HG02642 (cell line): ENCODE data around the gene RFX1.
"Not testable (repeated sequence)": the region's sequence is repeated elsewhere in the genome, so short reads cannot be mapped to it uniquely, and the experiment has no call there.

Experiments used
- ATAC-seq: cut with Tn5 transposase; IDR thresholded peaks from one replicate; pipeline ENCODE4 v1.9.1; 2021; ENCODE audit warnings: mild to moderate bottlenecking; ENCODE audit not compliant: unreplicated experiment, poor library complexity

RFX1 gene

DNA sequence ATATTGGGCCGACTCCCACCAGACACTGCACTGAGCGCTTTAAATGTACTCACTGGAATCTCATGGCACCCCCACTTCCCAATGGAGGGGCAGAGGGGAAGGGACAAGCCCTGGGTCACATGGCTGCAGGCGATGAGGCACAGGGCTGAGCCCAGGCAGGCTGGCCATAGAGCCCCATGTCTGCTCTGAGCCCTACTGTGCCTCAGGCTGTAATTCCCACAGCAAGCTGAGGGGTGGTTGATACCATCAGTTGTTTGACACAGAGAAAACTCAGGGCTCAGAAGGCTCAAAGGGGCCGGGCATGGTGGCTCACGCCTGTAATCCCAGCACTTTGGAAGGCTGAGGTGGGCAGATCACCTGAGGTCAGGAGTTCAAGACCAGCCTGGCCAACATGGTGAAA lies 25.1 kb downstream of the RFX1 start:
- ATAC-seq = no peak

GRCh38 chr19:13980340-13980739 lies 25.8 kb downstream of the RFX1 start:
- ATAC-seq = no peak

- ATAC-seq = no peak
These were observed 26.4 kb downstream of the RFX1 start for GRCh38 chr19:13979686-13980085.

- ATAC-seq = no peak
These were observed 26.9 kb downstream of the RFX1 start for GRCh38 chr19:13979244-13979615.

- no peak for ATAC-seq
These were observed 27.5 kb downstream of the RFX1 start for GRCh38 chr19:13978351-13979243.

DNA sequence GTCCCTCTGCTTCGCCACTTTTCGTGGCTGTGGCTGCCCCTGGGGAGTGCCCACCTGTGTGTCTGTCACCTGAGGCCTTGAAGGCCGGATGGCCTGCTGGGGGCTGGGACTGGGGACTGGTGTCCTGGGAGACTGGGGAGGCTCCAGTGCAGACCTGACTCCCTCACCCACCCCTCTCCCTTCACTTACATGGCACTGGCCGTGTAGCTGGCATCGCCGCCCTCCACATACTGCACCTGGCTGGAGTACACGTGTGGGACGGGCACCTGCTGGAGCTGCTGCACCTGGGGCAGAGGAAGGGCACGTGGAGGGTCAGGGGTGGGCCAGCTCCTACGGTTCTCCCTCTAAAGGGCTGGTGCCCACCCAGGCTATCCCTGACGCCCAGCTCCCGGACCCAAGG lies 28.3 kb downstream of the RFX1 start:
- no peak for ATAC-seq

- ATAC-seq = no peak
These were observed 29.7 kb downstream of the RFX1 start for GRCh38 chr19:13976446-13976845.

DNA sequence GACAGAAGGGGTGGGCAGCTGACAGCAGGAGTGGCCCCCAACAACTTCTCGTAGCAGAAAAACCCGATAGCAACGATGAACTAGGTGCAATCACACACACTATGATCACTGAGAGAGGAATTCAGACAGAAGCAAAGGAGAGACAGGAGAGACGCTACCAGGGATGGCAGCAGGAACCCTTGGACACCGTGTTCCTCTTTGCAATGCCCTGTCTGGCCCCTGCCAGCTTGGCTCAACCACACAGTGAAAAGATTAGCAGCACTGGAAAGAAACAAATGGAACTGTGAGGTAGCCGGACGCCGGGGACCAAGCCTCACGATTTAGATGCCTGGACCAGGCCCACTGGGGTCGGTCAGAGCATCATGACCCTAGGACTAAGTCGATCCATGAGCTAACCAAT lies 30.2 kb downstream of the RFX1 start:
- no peak for ATAC-seq

DNA sequence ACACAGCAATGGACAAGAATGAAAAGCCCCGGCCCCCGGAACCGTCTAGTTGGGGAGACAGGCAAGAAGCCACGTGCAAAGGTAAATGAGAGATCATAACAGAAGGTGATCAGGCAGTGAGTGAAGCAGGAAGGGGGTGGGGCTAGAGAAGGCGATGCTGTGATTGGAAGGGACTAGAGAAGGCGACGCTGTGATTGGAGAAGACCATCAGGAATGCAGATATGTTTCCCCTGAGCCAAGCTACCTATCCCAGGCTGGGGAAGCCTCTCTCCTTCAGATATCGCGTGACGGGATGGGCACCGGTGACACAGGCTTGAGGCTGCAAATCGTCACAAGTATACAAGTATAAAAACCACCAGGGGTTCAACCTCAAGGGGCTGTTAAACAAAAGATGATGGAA lies 32.0 kb downstream of the RFX1 start:
- ATAC-seq = no peak

DNA sequence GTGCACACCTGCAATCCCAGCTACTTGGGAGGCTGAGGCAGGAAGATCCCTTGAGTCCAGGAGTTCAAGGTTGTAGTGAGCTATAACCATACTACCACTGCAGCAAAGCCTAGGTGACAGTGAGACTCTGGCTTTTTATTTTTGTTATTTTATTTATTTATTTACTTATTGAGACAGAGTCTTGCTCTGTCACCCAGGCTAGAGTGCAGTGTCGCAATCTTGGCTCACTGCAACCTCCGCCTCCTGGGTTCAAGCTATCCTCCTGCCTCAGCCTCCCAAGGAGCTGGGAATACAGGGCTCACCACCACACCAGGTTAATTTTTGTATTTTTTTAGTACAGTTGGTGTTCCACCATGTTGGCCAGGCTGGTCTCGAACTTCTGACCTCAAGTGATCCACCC lies 32.6 kb downstream of the RFX1 start:
- not testable (repeated sequence) for ATAC-seq

DNA sequence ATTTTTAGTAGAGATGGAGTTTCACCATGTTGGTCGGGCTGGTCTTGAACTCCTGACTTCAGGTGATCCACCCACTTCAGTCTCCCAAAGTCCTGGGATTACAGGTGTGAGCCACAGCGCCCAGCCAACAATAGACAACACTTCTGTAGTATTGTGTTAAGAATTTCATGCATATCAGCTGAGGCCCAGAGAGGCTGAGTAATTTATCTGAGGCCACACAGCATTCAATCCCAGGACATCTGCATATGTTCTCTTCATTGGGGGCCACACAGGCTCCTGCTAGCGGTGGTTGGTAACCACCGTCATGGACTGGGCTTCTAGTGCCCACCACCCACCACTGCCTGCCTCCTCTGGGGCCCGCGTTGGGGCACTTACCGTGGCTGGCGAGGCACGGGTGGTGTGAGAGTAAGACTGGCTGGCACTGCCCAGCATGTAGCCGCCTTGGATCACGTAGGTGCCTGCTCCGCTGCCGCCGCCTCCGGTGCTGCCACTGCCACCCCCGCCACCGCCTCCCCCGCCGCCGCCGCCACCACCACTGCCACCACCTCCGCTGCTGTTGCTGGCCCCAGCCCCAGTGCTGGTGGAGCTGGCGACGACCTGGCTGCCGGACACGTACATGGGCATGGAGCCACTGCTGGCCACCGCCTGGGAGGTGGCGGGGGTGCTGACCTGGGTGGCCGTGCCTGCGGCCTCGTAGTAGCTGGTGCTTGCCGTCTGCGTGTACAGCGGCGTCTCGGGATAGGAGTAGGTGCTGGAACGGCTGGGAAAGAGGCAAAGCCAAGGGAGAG lies 33.6 kb downstream of the RFX1 start:
- no peak for ATAC-seq

DNA sequence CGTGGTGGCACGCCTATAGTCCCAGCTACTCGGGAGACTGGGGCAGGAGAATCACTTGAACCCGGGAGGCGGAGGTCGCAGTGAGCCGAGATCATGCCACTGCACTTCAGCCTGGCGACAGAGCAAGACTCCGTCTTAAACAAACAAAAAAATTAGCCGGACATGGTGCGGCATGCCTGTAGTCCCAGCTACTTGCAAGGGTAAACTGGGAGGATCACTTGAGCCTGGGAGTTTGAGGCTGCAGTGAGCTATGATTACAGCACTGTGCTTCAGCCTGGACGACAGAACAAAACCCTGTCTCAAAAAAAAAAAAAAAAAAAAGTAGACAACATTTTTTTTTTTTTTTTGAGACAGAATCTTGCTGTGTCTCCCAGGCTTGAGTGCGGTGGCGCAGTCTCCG lies 34.3 kb downstream of the RFX1 start:
- not testable (repeated sequence) for ATAC-seq

DNA sequence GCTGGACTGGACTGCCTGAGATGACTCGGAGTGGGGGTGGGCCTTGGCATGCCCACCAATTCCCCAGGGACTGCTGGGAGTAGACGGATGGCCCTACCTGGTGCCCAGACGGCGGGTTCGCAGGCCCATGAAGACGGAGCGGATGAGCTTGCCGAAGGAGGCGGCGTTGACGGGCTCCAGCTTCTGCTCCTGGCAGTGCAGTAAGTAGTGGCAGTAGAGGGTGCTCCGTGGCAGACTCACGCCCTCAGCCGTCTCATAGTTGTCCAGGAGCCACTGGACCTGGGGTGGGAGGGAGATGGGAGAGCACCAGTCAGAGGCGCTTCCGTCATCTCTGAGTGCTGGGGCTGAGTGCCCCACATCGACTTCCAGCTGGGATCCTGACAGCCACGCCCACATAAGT lies 36.2 kb downstream of the RFX1 start:
- no peak for ATAC-seq

DNA sequence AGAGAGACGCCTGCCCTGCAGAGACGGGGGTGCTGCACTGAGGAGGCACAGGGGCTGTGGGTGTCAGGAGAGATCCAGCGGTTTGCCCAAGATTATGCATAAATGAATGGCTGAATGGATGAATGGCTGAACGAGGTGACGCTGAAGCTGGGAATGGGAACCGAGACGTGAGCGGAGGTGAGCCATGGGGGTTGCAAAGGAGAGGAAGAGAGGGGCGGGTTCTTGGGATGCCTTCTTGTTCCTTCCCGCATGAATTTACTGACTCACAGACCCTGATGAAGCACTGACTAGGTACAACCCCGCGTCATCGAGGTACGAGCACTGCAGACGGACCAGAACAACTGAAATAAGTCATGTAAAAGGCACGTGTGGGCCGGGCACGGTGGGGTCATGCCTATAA lies 37.1 kb downstream of the RFX1 start:
- no peak for ATAC-seq

DNA sequence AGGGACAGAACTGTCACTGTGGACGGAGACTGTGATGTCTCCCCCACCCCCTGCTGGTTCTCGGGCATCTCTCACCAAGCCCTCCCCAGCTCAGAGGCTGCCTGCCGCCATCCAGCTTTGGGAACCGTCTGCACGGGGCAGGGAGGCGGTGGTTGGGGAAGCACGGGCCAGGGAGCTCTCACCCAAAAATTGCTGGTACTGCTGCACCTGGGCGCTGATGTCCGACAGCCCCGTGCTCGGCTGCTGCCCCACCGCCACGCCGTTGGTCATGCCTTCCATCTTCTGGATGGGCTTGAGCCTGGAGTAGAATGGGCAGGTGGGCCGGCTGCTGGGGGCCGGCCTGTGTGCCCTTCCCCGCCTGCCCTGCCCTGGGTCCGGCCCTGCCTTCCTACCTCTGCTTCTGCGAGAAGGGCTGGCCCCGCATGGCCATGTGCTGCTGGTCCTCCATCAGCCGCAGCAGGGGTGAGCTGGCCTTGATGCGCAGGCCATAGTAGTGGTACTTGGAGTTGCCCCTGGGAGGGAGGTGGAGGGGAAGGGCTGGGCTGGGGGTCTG lies 37.7 kb downstream of the RFX1 start:
- no peak for ATAC-seq

DNA sequence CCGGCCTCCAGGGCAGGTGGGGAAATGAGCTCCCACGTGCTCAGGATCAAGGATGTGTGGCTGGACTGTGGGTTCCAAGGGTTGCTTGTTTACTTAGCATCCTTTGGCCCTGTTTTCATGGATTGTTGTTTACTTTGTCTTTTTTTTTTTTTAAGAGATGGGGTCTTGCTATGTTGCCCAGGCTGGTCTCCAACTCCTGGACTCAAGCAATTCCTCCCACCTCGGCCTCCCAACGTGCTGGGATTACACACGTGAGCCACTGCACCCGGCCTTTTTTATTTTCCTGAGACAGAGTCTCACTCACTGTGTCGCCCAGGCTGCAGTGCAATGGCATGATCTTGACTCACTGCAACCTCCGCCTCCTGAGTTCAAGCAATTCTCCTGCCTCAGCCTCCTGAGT lies 38.9 kb downstream of the RFX1 start:
- ATAC-seq = not testable (repeated sequence)

DNA sequence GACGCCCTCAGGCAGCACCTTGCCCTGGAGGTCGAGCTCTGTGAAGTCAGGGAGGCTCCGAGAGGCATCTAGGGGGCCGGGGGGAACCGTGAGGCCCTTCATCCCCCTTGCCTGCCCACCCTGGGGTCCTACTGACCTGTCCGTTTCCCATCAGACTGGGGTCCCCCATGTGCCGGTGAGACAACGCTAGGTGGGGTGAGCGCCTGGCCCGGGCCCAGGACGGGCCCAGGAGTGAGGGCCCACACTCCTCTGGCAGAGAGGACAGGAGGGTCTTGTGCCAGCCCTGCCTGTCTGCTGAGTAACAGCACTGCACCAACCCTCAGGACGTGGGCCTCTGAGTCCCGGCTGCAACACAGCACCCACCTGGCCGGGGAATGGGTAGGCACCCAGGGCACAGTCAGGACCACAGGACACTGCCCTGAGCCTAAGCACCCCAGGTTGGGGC lies 39.4 kb downstream of the RFX1 start:
- ATAC-seq = no peak

DNA sequence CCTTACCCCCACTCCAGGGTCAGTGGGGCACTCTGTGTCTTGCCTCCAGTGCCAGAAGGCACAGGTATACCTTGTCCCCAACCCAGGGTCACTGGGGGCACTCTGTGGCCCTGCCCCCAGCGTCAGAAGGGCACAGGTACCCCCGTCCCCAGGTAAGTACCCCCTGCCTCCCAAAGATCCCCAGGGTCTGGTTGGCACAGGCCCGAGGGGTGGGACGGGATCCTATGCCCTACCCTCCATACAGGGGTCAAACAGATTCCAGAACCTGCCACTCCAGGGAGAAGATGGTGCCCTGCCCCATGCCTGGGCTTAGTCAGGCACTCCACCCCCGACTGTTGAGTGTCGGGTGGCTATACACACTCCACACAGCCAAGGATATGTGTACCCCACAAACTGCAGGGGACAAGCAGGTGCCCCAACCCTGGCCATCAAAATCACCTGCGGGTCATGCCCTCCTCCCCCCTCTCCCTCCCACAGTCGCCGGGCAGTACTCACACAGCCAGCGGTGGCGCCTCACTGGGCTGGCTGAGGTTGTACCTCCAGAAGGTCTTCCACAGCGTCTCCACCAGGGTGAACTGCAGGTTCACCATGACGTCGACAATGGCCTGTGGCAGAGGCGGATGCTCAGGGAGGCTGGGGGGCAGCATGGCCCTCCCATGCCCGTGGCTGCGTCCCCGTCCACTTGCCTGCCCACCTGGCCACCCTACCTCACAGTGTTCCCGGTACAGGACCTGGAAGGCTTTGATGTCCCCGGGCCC lies 40.0 kb downstream of the RFX1 start:
- ATAC-seq = no peak

- ATAC-seq = no peak
These were observed 40.7 kb downstream of the RFX1 start for GRCh38 chr19:13965377-13965896.

DNA sequence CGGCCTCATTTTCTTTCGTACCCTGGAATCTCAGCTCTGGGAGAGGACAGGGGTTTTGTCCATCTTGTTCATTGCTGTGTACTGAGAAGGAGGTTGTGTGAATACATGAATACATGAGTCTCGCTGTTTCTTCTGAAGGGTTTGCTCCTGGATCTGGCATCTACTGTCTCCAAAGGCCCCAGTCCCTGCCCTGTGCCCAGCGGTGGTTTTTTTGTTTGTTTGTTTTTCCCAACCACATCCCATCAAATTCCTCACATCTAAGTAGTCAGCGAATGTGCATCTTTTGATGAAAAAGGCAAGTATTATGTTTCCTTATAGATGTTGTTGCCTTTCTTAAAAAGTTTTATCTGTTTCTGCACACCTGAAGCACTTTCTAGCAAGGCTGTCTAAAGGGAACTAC lies 41.3 kb downstream of the RFX1 start:
- ATAC-seq = no peak
